Cardiac septum (tissue), 1 donor: ENCODE data around the gene SPDYE3. TPM values are rescaled to one million over a fixed set of nuclear protein-coding genes. Genes with fewer than 3 reads are reported as not detected.

Experiments
- DNase-seq: peaks from one replicate; pipeline ENCODE4 v3.0.0-alpha.2; 2020; ENCODE audit warnings: low spot score
- intact Hi-C: fragments of 100-400 bp; cut with DNase I; formaldehyde crosslinking; loops from one replicate; pipeline ENCODE4 v1.14.0; 2022
- total RNA-seq: library from RNA; stranded (reverse); fragmentation: NEBNext Ultra II Directional; extraction: Animal tissue kit (Norgen Biotek cat#: 25700); gene quantifications from one replicate; pipeline ENCODE4 v1.2.1, GENCODE V29; 2021
- donor health status: DM: no; HTN: no; CAD: no.

Gene SPDYE3
- total RNA-seq, 1 donor from 2014 or later, result not detected

GRCh38 chr7:100366411-100367250, 59.1 kb downstream of the SPDYE3 start:
- DNase-seq, result peak; percentile 35
- intact Hi-C loops, result no loop called here

DNA sequence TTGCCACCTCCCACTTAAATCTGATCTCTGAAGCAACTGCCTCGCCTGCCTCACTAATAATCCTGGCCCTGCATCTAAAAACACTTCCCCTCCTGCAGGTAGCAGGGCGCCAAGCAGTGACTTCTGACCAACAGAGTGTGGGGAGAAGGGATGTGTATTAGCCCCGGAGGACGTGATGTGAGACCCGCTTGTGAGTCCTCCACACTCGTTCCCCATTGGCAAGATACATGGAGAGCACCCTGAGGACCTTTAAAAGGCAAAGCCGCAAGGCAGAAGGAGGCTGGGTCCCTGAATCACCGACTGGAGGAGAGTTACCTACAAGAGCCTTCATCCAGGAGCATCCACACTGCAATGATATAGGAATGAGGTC, 59.7 kb downstream of the SPDYE3 start:
- intact Hi-C loops, result no loop called here
- DNase-seq, result peak; percentile 43

DNA sequence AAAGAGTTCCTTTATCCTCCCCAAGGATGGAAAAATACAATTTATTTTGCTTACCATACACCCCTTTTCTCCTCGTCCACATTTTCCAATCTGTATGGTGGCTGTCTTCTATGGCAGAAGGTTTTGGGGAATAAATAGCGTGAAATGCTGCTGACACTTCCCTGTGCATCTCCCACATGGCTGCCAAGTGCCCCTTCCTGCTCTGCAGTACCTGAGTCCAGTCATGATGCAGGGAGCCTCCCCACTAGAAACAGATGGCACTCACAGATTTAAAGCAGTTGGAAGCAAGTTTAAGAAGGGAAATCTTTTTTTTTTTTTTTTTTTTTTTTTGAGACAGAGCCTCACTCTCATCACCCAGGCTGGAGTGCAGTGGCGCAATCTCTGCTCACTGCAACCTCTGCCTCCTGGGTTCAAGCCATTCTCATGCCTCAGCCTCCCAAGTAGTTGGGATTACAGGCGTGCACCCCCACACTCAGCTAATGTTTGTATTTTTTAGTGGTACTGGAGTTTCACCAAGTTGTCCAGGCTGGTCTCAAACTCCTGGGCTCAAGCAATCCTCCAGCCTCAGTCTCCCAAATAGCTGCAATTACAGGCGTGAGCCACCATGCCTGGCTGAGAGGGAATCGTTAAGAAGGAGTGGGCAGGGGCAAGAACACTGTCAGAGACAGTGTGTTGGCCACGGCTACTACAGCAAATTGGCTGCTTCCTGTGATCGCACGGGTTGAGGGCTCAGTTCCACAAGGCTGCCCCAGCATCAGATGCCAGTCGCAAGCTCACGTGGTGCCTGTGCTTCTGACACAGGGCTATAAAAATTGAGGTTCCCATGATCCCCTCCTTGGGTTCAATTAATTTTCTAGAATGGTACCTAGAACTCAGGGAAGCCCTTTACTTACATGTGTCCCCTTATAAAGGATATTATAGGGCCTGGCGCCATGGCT, 60.4 kb downstream of the SPDYE3 start:
- intact Hi-C loops, result no loop called here
- peak; percentile 70 for DNase-seq

- intact Hi-C loops, result no loop called here
- peak; percentile 93 for DNase-seq
Measured at GRCh38 chr7:100369105-100369504, 61.6 kb downstream of the SPDYE3 start.

DNA sequence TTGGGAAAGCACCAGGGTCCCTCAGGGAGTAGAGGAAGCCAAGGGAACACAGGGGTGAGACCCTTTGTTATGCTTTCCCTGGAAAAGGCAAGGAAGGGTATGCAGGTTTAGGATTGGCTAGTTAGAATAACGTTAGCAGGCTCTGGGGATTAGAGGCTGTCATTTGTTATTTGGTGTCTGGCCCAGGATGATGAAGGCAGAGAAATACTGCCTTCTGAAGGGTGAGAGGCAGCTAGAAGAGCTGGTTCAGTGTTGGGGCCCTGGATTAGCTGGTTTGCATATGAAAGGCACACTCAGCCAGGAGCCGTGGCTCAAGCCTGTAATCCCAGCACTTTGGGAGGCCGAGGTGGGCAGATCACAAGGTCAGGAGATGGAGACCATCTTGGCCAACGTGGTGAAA, 62.8 kb downstream of the SPDYE3 start:
- DNase-seq, result no peak

DNA sequence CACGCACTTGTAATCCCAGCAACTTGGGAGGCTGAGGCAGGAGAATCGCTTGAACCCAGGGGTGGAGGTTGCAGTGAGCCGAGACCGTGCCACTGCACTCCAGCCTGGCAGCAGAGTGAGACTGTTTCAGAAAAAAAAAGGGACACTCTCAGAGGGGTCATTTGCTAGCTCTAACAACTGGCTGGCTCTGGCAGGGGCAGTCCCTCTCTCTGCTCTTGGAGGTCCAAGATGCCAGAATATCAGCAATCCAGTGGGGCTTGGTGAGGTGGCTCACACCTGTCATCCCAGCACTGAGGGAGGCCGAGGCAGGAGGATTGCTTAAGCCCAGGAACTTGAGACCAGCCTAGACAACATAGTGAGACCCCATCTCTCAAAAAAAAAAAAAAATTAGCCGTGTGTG, 63.2 kb downstream of the SPDYE3 start:
- DNase-seq, result no peak
- intact Hi-C loops, result no loop called here

More for the DNA sequence above, 62.8 kb downstream of the SPDYE3 start:
- intact Hi-C loops, result no loop called here

GRCh38 chr7:100371561-100372171, 64.2 kb downstream of the SPDYE3 start:
- peak; percentile 44 for DNase-seq
- intact Hi-C loops, result no loop called here

Other genes starting within 250 kb of the SPDYE3 start
- 14.5 TPM for gene ZNF3, start 226.0 kb upstream of the SPDYE3 start, total RNA-seq
- gene COPS6, start 218.7 kb upstream of the SPDYE3 start, total RNA-seq, result 86.4 TPM
- 20.5 TPM for gene MCM7, start 206.3 kb upstream of the SPDYE3 start, total RNA-seq
- 13.7 TPM for gene AP4M1, start 206.1 kb upstream of the SPDYE3 start, total RNA-seq
- 26.6 TPM for gene TAF6, start 188.3 kb upstream of the SPDYE3 start, total RNA-seq
- 9.7 TPM for gene CNPY4, start 188.1 kb upstream of the SPDYE3 start, total RNA-seq
- gene MBLAC1, start 180.7 kb upstream of the SPDYE3 start, total RNA-seq, result 1.5 TPM
- 89.1 TPM for gene LAMTOR4, start 158.8 kb upstream of the SPDYE3 start, total RNA-seq
- gene TRAPPC14, start 149.0 kb upstream of the SPDYE3 start, total RNA-seq, result 11.4 TPM
- gene GAL3ST4, start 139.1 kb upstream of the SPDYE3 start, total RNA-seq, result 1.5 TPM
- gene GPC2, start 130.3 kb upstream of the SPDYE3 start, total RNA-seq, result 0.92 TPM
- gene STAG3, start 129.8 kb upstream of the SPDYE3 start, total RNA-seq, result 0.43 TPM
- gene PVRIG, start 87.8 kb upstream of the SPDYE3 start, total RNA-seq, result not detected
- gene PILRB, start 50.4 kb downstream of the SPDYE3 start, total RNA-seq, result 11.6 TPM
- 2.3 TPM for gene PILRA, start 65.8 kb downstream of the SPDYE3 start, total RNA-seq
- gene ZCWPW1, start 121.0 kb downstream of the SPDYE3 start, total RNA-seq, result 3.4 TPM
- 19.7 TPM for gene MEPCE, start 122.1 kb downstream of the SPDYE3 start, total RNA-seq
- gene PPP1R35, start 128.8 kb downstream of the SPDYE3 start, total RNA-seq, result 15.7 TPM
- gene SPACDR, start 156.6 kb downstream of the SPDYE3 start, total RNA-seq, result 1.1 TPM
- gene TSC22D4, start 171.5 kb downstream of the SPDYE3 start, total RNA-seq, result 35.0 TPM
- gene NYAP1, start 176.2 kb downstream of the SPDYE3 start, total RNA-seq, result 0.22 TPM
- 28.6 TPM for gene AGFG2, start 231.5 kb downstream of the SPDYE3 start, total RNA-seq